Measurements from ENCODE around the gene GPR149.
"Not testable (repeated sequence)": the region's sequence is repeated elsewhere in the genome, so short reads cannot be mapped to it uniquely, and the experiment has no call there.

The GPR149 gene

DNA sequence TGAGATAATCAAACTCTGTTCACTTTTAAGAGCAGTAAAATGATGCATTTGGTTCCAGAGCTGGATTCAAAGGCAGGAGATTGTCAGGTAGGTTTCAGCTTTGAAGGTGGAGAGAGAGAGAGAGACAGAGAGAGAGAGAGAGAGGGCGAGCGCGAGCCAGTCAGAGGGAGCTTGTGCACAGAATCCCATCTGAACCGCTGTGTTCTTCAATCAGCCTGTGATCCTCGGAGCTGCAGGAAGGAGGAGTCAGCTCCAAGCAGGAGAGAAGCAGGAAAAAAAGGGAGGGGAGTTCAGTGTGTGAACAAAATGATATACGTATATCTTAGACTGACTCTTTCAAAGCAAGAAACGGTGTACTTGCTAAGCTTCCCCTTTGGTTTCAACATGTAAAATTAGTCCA is at the start of gene GPR149:
Gene GPR149, minus strand, starts transcription at position 177 of the 400 bp plus-strand sequence. CDS start 575 bp downstream, outside the sequence.
- no peak for DNase-seq (ENCODE audit: low spot score)

GRCh38 chr3:154473769-154474168 is 43.8 kb upstream of the GPR149 start:
- no peak for DNase-seq (ENCODE audit: low spot score)

DNA sequence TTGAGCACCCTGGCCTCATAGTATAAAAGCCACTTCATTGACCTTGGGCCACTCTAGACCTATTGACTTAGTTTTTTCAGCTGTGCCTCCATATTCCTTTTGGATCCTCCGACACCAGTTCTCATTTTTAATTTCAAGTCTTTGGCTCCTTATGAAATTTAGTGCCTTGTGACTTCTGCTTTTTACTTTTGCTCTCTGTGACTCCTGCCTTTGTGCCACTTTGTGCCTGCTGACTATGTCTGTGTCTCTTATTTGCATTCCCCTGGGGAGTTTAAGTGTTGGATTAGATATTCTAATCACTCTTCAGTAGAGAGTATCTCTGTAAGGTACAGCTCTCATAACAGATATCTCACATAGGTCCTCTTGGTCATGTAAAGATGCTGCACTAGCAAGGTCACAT is 39.6 kb upstream of the GPR149 start:
- no peak for DNase-seq (ENCODE audit: low spot score)

GRCh38 chr3:154464440-154465190 is 34.6 kb upstream of the GPR149 start:
- DNase-seq (ENCODE audit: low spot score) = no peak

- DNase-seq (ENCODE audit: low spot score) = no peak
Measured at GRCh38 chr3:154458560-154458959, 28.6 kb upstream of the GPR149 start.

DNA sequence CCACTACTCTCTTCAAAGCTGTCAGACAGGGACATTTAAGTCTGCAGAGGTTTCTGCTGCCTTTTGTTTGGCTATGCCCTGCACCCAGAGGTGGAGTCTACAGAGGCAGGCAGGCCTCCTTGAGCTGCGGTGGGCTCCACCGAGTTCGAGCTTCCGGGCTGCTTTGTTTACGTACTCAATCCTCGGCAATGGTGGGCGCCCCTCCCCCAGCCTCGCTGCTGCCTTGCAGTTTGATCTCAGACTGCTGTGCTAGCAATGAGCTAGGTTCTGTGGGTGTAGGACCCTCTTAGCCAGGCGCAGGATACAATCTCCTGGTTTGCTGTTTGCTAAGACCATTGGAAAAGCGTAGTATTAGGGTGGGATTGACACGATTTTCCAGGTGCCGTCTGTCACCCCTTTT is 9.1 kb upstream of the GPR149 start:
- not testable (repeated sequence) for DNase-seq (ENCODE audit: low spot score)

GRCh38 chr3:154431043-154431442 is 1.1 kb upstream of the GPR149 start:
- DNase-seq (ENCODE audit: low spot score) = no peak

DNA sequence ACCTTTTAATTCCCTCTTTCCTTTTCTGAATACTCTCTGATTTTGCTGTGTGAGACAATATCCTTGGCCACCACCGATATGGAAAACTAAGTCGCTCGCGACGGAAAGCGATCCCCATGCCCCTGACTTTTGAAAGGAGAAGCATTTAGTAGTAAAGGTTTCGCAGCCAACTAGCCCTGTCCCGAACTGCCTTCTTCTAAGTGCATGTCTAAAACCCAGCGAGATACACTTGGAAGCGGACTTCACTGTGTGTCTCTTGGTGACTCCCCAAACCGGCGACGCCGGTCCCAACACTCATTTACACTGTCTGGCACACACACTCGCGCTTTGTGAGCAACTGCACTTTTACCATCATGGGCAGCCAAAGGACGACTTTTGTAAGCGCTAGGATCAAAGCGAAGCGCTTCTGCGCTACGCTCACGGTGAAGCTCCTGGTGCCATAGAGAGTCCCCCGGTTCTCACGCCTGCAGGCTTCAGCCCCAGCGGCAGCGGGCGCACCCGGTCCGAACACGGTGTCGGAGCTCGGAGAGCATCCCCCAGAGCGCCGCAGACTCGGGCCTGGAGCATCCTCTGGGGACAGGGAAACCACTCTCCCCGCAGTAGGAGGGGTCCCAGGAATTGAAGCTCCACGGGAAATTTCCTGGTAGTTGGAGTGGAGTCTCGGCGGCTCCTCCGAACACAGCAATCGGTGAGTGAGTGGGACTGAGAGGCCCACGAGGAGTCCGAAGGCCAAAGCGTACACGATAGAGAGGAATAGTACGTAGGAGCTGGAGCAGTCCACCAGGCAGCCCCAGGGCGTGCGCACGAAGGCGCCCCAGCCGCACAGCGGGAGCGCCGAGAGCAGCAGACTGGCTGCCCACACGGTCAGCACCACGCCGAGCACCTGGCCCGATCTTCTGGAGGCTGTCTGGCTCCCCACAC is 1.4 kb downstream of the GPR149 start:
- DNase-seq (ENCODE audit: low spot score) = no peak

DNA sequence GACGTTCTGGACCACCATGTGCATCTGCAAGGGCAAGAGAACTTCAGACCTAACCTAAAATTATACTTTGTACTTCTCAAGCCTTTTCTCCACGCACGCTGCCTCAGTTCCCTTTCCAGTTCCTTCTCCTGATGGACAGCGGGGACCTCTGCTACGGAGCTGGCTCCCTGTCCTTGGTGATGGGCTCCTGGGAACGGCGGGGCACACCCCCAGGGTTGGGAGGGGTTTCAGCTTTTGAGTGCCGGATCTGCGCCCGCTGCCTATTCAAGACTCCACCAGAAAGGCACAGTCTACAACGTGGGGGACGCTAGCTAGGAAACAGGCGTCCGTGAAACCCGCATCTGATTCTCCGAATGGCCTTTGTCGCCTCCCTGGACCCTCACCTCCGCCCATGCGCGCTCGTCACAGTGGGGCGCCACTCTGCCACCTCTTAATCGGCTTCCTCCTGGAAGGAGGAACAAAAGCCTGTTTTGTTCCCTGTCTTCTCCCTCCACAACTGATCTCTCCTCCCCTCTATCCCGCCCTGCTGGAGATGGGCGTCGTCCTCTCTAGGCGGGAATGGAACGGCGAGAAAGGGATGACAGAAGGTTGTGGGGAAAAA is 2.2 kb downstream of the GPR149 start:
- DNase-seq (ENCODE audit: low spot score) = no peak

DNA sequence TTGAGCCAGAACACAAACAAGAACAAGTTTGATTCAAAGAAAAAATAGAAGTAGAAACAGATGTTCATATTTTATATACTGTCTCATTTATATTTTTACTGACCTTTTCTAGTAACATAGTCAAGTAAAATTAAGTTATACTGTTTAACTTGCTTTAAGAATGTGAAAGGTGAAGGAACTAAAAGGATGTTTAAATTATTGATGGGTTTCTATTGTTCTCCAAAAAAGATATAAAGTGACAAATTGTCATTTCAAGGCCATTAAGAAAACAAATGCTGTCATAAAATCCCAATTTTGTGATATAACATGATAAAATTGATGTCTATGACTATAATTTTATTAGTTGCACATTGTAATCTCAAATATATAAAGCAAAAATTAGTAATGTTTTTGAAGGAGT is 7.3 kb downstream of the GPR149 start:
- DNase-seq (ENCODE audit: low spot score) = no peak

DNA sequence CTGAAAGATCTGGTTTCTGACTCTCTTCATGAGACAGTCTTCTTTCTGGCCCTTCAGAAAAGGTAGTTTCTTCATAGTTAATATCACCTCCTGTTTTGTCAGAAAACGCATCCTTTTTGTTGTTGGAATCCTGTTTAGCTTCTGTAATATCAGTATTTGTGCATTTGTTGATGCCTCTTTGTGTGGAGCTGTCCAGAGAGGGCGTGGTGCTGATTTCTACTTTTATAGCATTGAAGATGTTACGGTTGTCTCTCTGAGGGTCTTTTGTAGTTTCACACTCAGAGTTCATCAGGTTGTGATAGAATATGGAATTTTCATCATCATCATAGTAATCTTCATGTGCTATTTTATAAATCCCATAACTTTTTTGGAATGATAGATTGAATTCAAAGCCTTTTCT is 8.9 kb downstream of the GPR149 start:
- no peak for DNase-seq (ENCODE audit: low spot score)

DNA sequence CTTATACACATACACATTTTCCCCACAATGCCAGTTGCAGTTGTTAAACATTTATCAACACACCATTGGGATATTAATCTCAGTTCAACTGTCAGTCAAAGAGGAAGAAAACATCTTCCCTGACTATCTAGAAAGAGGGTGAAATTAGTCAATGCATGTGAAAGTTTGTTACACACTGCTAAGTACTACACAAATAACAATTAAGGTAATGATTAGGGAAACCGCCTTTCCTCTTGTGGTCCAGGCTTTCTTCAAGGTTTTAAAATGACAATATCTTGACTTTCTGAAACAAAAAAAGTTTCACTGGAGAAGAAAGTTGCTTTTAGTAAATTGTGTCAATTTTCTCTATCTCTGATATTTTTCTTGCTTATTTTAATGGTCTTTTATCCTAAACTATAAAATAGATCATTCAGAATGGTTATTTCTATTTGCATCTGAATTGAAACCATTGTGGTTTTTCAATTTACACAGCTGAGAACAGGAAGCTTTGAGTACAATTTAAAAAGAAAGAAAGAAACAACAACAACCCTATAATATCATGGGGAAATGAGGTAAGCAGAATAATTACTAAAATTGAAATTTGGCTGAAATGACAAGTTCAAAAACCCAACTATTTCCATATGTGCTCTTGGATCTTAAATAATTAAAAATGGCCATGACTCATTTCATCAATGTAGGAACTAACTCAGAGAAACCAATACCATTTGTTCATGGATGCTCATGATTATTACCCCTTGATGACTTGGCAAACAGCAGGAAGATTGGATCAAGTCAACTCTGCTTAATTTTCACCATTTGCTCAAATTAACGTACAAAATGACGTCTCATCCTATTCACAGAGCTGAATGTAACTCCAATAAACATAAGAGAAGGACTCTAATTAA is 31.7 kb downstream of the GPR149 start:
- no peak for DNase-seq (ENCODE audit: low spot score)

GRCh38 chr3:154389861-154390260 is 40.1 kb downstream of the GPR149 start:
- no peak for DNase-seq (ENCODE audit: low spot score)

GRCh38 chr3:154384479-154384878 is 45.5 kb downstream of the GPR149 start:
- DNase-seq (ENCODE audit: low spot score) = no peak

GRCh38 chr3:154378311-154378710 is 51.7 kb downstream of the GPR149 start:
- no peak for DNase-seq (ENCODE audit: low spot score)

- DNase-seq (ENCODE audit: low spot score) = no peak
Measured at GRCh38 chr3:154367221-154367620, 62.8 kb downstream of the GPR149 start.

- DNase-seq (ENCODE audit: low spot score) = no peak
Measured at GRCh38 chr3:154364849-154365248, 65.1 kb downstream of the GPR149 start.

DNA sequence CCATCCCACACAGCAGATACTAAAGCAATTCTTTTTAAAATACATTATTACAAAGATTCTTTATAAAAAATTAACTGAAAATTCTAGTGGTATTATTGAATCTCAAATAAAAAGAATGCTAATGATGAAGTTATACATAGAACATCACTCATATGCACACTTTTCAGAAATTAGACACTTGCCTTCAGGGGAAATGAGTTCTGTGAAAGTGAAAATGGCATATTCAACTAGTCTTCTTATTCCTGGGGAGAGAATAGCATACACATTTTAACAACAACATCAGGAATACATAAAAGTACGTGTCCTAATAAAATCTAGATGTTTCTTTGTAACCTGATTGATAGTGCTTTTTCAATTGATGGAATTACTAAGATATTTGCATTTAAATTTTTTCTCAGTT is 68.9 kb downstream of the GPR149 start:
- no peak for DNase-seq (ENCODE audit: low spot score)

GRCh38 chr3:154356009-154356408 is 74.0 kb downstream of the GPR149 start:
- DNase-seq (ENCODE audit: low spot score) = no peak

DNA sequence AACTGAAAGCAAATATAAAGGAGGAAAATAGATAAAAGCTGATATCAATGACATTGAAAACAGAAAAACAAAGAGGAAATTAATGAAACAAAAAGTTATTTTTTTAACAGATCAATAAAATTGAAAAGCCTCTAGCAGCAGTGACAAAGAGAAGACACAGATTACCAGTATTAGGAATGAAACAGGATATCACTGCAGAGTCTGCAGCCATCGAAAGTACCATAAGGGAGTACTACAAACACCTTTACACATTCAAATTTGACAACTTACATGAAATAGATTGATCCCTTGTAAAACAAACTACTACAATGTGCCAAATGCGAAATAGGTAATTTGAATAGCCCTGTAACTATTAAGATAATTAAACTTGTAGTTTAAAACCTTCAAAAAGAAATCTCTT is 80.8 kb downstream of the GPR149 start:
- DNase-seq (ENCODE audit: low spot score) = no peak

- no peak for DNase-seq (ENCODE audit: low spot score)
Measured at GRCh38 chr3:154345422-154346122, 84.4 kb downstream of the GPR149 start.
